AG09319 (cell line): ENCODE data around the gene CACNA2D1.
"Not testable (repeated sequence)": the region's sequence is repeated elsewhere in the genome, so short reads cannot be mapped to it uniquely, and the experiment has no call there.

Experiments
- DNase-seq: peaks from one replicate; pipeline ENCODE4 v3.0.0-alpha.2; 2010; ENCODE audit warnings: low read depth; ENCODE audit errors: extremely low read depth
- CTCF ChIP-seq: IDR thresholded peaks from 2 replicates; pipeline ENCODE4 v1.5.1; 2011; ENCODE audit warnings: low read depth, mild to moderate bottlenecking, inconsistent platforms, low read length, moderate library complexity

The CACNA2D1 gene

GRCh38 chr7:82153776-82154175 lies 289.8 kb downstream of the CACNA2D1 start:
- TF ChIP-seq CTCF, result no peak

GRCh38 chr7:82152858-82153257 lies 290.7 kb downstream of the CACNA2D1 start:
- no peak for DNase-seq
- TF ChIP-seq CTCF, result no peak

More at GRCh38 chr7:82153776-82154175, 289.8 kb downstream of the CACNA2D1 start:
- no peak for DNase-seq

- no peak for TF ChIP-seq CTCF
- DNase-seq, result no peak
Measured at GRCh38 chr7:82146491-82146890, 297.1 kb downstream of the CACNA2D1 start.

- no peak for DNase-seq
- no peak for TF ChIP-seq CTCF
Measured at GRCh38 chr7:82142263-82142864, 301.2 kb downstream of the CACNA2D1 start.

- DNase-seq, result no peak
- TF ChIP-seq CTCF, result no peak
Measured at GRCh38 chr7:82141427-82141826, 302.1 kb downstream of the CACNA2D1 start.

GRCh38 chr7:82140608-82141007 lies 303.0 kb downstream of the CACNA2D1 start:
- not testable (repeated sequence) for DNase-seq

- no peak for DNase-seq
- no peak for TF ChIP-seq CTCF
Measured at GRCh38 chr7:82131215-82131614, 312.4 kb downstream of the CACNA2D1 start.

- TF ChIP-seq CTCF, result no peak
- no peak for DNase-seq
Measured at GRCh38 chr7:82129091-82129490, 314.5 kb downstream of the CACNA2D1 start.
